H1 (cell line): ENCODE data around the gene RNASE7.

ENCODE experiments used
- EP300 ChIP-seq, 2 experiments: IDR thresholded peaks; 1 replicate in 1 of 2; 2 replicates in 1 of 2; pipeline ENCODE4 v1.6.1; 2011 to 2012; ENCODE audit warnings: low read depth in 2 of 2, low read length in 2 of 2, mild to moderate bottlenecking in 2 of 2, borderline replicate concordance in 1 of 2, inconsistent platforms in 1 of 2, moderate library complexity in 1 of 2
- HDAC6 ChIP-seq: IDR thresholded peaks from one replicate; pipeline ENCODE4 v1.7.1; 2012; ENCODE audit warnings: low read depth, mild to moderate bottlenecking, inconsistent platforms, low read length, moderate library complexity
- JUND ChIP-seq: IDR thresholded peaks from 2 replicates; pipeline ENCODE4 v1.6.1; 2011; ENCODE audit warnings: mild to moderate bottlenecking, improper control_type of control experiment, low read length
- NRF1 ChIP-seq: IDR thresholded peaks from 2 replicates; pipeline ENCODE4 v1.6.1; 2011; ENCODE audit warnings: mild to moderate bottlenecking, low read depth, low read length, improper control_type of control experiment
- POLR2A ChIP-seq, 2 experiments: IDR thresholded peaks; 1 replicate in 1 of 2; 2 replicates in 1 of 2; pipeline ENCODE4 v1.6.1; 2011; ENCODE audit warnings: low read depth in 2 of 2, low read length in 2 of 2, mild to moderate bottlenecking in 2 of 2; ENCODE audit errors: control extremely low read depth in 1 of 2
- POLR2AphosphoS5 ChIP-seq: IDR thresholded peaks from 2 replicates; pipeline ENCODE4 v1.6.1; 2011; ENCODE audit warnings: low read depth, low read length
- RXRA ChIP-seq: IDR thresholded peaks from 2 replicates; pipeline ENCODE4 v1.6.1; 2011; ENCODE audit warnings: low read depth, mild to moderate bottlenecking, low read length, moderate library complexity; ENCODE audit not compliant: insufficient read depth
- SIN3A ChIP-seq, 2 experiments: IDR thresholded peaks in 1 of 2; conservative IDR thresholded peaks in 1 of 2; 2 replicates each; pipeline ENCODE4 v1.6.1; 2011 to 2012; ENCODE audit warnings: low read length in 2 of 2, improper control_type of control experiment in 1 of 2, low read depth in 1 of 2, mild to moderate bottlenecking in 1 of 2
- TAF1 ChIP-seq: IDR thresholded peaks from 2 replicates; pipeline ENCODE4 v1.6.1; 2011; ENCODE audit warnings: mild to moderate bottlenecking, low read depth, low read length
- ZNF274 ChIP-seq: IDR thresholded peaks from 2 replicates; pipeline ENCODE4 v1.7.0; 2012; ENCODE audit warnings: low read length, borderline replicate concordance; ENCODE audit errors: extremely low read depth
- TF ChIP-seq, protein P1 (sequence below), 3 experiments: IDR thresholded peaks; 1 replicate in 2 of 3; 2 replicates in 1 of 3; pipeline versions ENCODE4 v1.5.1 to v1.6.1; 2011; ENCODE audit warnings: low read length in 3 of 3, mild to moderate bottlenecking in 3 of 3, inconsistent platforms in 2 of 3, low read depth in 1 of 3, moderate library complexity in 1 of 3; ENCODE audit not compliant: insufficient read depth in 1 of 3; ENCODE audit errors: control extremely low read depth in 1 of 3

GRCh38 chr14:20997564-20997963 is 44.6 kb upstream of the RNASE7 start:
- TF ChIP-seq POLR2A (IDR thresholded peaks at IDR 0.05; ENCODE audit: control extremely low read depth in 1 of 2, low read depth in 2 of 2, low read length in 2 of 2) = no peak
- TF ChIP-seq, protein P1, sequence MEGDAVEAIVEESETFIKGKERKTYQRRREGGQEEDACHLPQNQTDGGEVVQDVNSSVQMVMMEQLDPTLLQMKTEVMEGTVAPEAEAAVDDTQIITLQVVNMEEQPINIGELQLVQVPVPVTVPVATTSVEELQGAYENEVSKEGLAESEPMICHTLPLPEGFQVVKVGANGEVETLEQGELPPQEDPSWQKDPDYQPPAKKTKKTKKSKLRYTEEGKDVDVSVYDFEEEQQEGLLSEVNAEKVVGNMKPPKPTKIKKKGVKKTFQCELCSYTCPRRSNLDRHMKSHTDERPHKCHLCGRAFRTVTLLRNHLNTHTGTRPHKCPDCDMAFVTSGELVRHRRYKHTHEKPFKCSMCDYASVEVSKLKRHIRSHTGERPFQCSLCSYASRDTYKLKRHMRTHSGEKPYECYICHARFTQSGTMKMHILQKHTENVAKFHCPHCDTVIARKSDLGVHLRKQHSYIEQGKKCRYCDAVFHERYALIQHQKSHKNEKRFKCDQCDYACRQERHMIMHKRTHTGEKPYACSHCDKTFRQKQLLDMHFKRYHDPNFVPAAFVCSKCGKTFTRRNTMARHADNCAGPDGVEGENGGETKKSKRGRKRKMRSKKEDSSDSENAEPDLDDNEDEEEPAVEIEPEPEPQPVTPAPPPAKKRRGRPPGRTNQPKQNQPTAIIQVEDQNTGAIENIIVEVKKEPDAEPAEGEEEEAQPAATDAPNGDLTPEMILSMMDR (IDR thresholded peaks at IDR 0.05; ENCODE audit: control extremely low read depth in 1 of 3, insufficient read depth in 1 of 3, low read depth in 1 of 3, low read length in 3 of 3) = no peak
- no peak for TF ChIP-seq ZNF274
- no peak for TF ChIP-seq EP300 (IDR thresholded peaks at IDR 0.05; ENCODE audit: borderline replicate concordance in 1 of 2, low read depth in 2 of 2, low read length in 2 of 2)
- no peak for TF ChIP-seq JUND
- TF ChIP-seq NRF1 = no peak
- no peak for TF ChIP-seq HDAC6
- no peak for TF ChIP-seq RXRA
- no peak for TF ChIP-seq SIN3A (conservative IDR thresholded peaks at IDR 0.05 in 1 of 2, IDR thresholded peaks at IDR 0.05 in 1 of 2; ENCODE audit: low read depth in 1 of 2, low read length in 2 of 2)
- no peak for TF ChIP-seq POLR2AphosphoS5
- no peak for TF ChIP-seq TAF1
